Suprapubic skin (tissue), 4 donors: ENCODE measurements around the gene C14orf180. TPM values are rescaled to one million over a fixed set of nuclear protein-coding genes. Genes with fewer than 3 reads are reported as not detected.

Experiments
- DNase-seq, 2 donors: peaks; one replicate each; pipeline ENCODE4 v3.0.0-alpha.2; 2019; ENCODE audit warnings: low spot score in 2 of 2
- H3K27ac ChIP-seq: fragments of 200-600 bp; sonication (generic); one replicate; pipeline ENCODE4 v1.5.1; 2019
- H3K27me3 ChIP-seq: fragments of 200-600 bp; sonication (generic); one replicate; pipeline ENCODE4 v1.5.1; 2019
- H3K36me3 ChIP-seq: fragments of 200-600 bp; sonication (generic); one replicate; pipeline ENCODE4 v1.5.1; 2019
- H3K4me1 ChIP-seq: fragments of 200-600 bp; sonication (generic); one replicate; pipeline ENCODE4 v1.5.1; 2019
- H3K4me3 ChIP-seq: fragments of 200-600 bp; sonication (generic); one replicate; pipeline ENCODE4 v1.5.1; 2019; ENCODE audit warnings: mild to moderate bottlenecking
- H3K9me3 ChIP-seq: fragments of 200-600 bp; sonication (generic); one replicate; pipeline ENCODE4 v1.5.1; 2019
- CTCF ChIP-seq, 2 donors: fragments of 200-600 bp in 1 of 2; fragments of 450-650 bp in 1 of 2; sonication (generic) in 1 of 2; IDR thresholded peaks; one replicate each; pipeline ENCODE4 v1.5.1; 2016 to 2019; ENCODE audit warnings: antibody characterized with exemption in 2 of 2, mild to moderate bottlenecking in 1 of 2, moderate library complexity in 1 of 2
- EP300 ChIP-seq: sonication (generic); formaldehyde crosslinking; IDR thresholded peaks from one replicate; pipeline ENCODE4 v1.6.1; 2017; ENCODE audit warnings: antibody characterized with exemption
- POLR2A ChIP-seq, 2 donors: fragments of 450-650 bp; IDR thresholded peaks; one replicate each; pipeline ENCODE4 v1.6.1; 2017; ENCODE audit warnings: antibody characterized with exemption in 2 of 2, mild to moderate bottlenecking in 2 of 2, moderate library complexity in 2 of 2
- POLR2AphosphoS5 ChIP-seq, 3 donors: sonication (generic); formaldehyde crosslinking; IDR thresholded peaks; one replicate each; pipeline ENCODE4 v1.6.1; 2017; ENCODE audit warnings: antibody characterized with exemption in 3 of 3
- WGBS: methylation state at CpG from one replicate; pipeline ENCODE4 v1.1.5; 2018; 5-methylcytosine and 5-hydroxymethylcytosine counted together
- total RNA-seq, 4 donors: library from RNA; depleted of rRNA; stranded (reverse); fragments of >200 nt; gene quantifications; one replicate each; pipeline ENCODE4 v1.1.0, GENCODE V29; 2016

C14orf180 gene
- total RNA-seq, 4 donors from 2014 or later = 0.30 to 3.9 TPM; not detected in 2

DNA sequence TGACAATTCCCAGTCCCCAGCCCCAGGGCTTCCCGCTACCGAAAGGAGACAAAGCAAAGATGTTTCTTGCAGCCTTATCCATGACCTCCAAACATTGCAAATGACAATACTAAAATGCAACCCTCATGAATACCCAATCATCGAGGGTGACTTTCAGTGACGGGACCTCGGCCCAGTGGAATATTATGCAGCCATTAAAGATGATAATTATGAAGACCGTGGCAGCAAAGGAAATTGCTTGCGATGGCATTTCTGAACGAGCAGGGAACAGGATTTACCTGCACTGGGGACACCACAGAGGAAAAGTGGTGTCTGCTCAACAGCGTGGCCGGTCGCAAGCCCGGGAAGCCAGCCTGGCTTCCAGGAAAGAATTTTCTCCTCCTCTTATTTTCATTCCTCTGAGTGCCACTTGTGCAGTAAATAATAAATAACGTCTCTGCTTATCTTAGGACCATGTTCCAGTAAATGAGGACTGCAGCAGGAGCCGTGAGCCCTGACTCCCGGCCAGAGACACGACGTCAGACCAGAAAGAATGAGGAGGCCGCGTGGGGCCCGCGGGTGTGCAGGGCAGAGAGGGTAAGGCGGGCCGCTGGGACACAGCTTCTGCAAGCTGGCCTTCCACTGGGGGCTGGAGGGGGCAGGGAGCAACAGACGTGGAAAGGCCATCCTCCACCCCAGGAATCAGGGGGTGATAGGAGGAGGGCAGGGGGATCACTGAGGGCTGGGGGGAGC is 6.6 kb downstream of the C14orf180 start:
- WGBS = 74% methylated on average over 24 of the region's 24 CpGs
- no peak overlapping the region for H3K4me3 ChIP-seq
- no peaks in the 10 kb centered on the region for H3K9me3 ChIP-seq
- no peak overlapping the region for H3K27ac ChIP-seq
- peaks cover 66% of the 10 kb centered on the region for H3K27me3 ChIP-seq
- H3K4me1 ChIP-seq = peaks cover 12% of the 10 kb centered on the region
- no peak for DNase-seq
- TF ChIP-seq CTCF (IDR thresholded peaks at IDR 0.05) (no peak), EP300 (no peak), POLR2AphosphoS5 (IDR thresholded peaks at IDR 0.05) (no peak), POLR2A (IDR thresholded peaks at IDR 0.05) (no peak)
- no peaks in the 10 kb centered on the region for H3K36me3 ChIP-seq

DNA sequence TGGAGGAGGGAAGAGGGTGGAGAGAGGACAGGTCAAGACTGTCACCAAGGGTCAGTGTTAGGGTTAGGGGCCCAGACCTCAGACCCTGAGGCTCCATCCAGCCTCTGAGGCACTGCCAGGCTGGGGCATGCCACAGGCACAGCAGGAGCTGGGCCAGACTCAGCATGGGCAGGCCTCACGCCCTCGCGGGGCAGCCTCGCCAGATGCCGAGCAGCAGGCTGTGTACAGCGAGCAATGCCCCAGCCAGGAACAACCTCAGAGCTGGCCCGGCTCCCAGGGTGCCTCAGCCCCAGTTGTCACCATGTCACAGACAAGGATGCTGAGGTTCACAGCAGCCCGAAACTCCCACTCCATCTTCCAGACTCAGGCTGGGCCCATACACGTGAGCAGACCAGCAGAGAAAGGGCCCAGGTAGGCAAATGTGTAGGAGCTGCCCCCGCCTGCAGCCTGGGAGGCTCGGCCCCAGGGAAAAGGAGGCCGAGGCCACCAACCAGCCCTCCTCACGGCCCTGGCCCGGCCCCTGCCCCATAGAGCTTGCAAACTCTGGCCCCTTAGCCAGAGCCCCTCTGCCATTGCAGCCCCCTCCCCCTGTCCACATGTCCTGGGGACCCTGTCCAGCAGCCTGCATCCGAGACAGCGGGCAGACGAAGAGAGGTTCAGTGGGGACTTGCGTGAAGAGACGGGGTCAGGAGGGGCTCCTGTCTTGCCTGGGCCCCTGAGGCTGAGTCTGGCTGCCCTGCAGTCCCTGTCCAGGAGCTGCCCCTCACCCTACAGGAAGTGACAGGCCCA is 7.5 kb downstream of the C14orf180 start:
- 76% methylated on average over 11 of the region's 19 CpGs for WGBS
- no peak for TF ChIP-seq CTCF (IDR thresholded peaks at IDR 0.05)
- TF ChIP-seq POLR2AphosphoS5 (IDR thresholded peaks at IDR 0.05) = no peak
- TF ChIP-seq EP300 = no peak
- TF ChIP-seq POLR2A (IDR thresholded peaks at IDR 0.05) = no peak
- H3K27ac ChIP-seq = no peak overlapping the region
- H3K4me1 ChIP-seq = peaks cover 9% of the 10 kb centered on the region
- no peak for DNase-seq
- no peaks in the 10 kb centered on the region for H3K36me3 ChIP-seq
- no peak overlapping the region for H3K4me3 ChIP-seq
- H3K9me3 ChIP-seq = no peaks in the 10 kb centered on the region
- H3K27me3 ChIP-seq = peaks cover 64% of the 10 kb centered on the region

DNA sequence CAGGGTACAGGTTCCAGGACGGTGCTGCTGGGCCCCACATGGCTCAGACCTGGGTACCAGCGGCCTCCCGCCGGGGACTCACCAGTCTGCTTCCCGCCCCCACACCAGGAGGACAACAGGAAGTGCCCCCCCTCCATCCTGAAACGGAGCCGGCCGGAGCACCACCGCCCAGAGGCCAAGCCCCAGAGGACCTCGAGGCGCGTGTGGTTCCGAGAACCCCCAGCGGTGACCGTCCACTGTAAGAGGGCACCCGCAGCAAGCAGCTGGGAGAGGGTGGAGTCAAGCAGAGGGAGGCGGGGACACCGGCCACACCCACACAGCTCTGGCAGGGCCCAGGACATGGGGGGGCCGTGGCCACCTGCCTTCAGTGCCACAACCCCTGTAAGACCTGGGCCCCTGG is 8.1 kb downstream of the C14orf180 start:
- 70% methylated on average over 6 of the region's 19 CpGs for WGBS
- H3K36me3 ChIP-seq = no peaks in the 10 kb centered on the region
- H3K4me1 ChIP-seq = peaks cover 3% of the 10 kb centered on the region
- peaks cover 59% of the 10 kb centered on the region for H3K27me3 ChIP-seq
- H3K27ac ChIP-seq = no peak overlapping the region
- H3K9me3 ChIP-seq = no peaks in the 10 kb centered on the region
- TF ChIP-seq EP300 (no peak), CTCF (IDR thresholded peaks at IDR 0.05) (no peak), POLR2AphosphoS5 (IDR thresholded peaks at IDR 0.05) (no peak), POLR2A (IDR thresholded peaks at IDR 0.05) (no peak)
- DNase-seq = no peak
- no peak overlapping the region for H3K4me3 ChIP-seq

- H3K9me3 ChIP-seq = no peaks in the 10 kb centered on the region
- WGBS = 85% methylated on average over 11 of the region's 38 CpGs
- no peak overlapping the region for H3K27ac ChIP-seq
- H3K27me3 ChIP-seq = peaks cover 59% of the 10 kb centered on the region
- H3K36me3 ChIP-seq = no peaks in the 10 kb centered on the region
- no peak for TF ChIP-seq CTCF (IDR thresholded peaks at IDR 0.05)
- DNase-seq = no peak
- no peak overlapping the region for H3K4me3 ChIP-seq
- no peaks in the 10 kb centered on the region for H3K4me1 ChIP-seq
Measured at GRCh38 chr14:104588066-104588857, 8.7 kb downstream of the C14orf180 start.
